OCI-M1 (cell line): ENCODE measurements around the gene CERS6.
"Not testable (repeated sequence)": the region's sequence is repeated elsewhere in the genome, so short reads cannot be mapped to it uniquely, and the experiment has no call there.

Experiments
- DNase-seq: peaks from one replicate; lab custom pipeline; 2025; lab: John Stamatoyannopoulos, UW

CERS6 gene

GRCh38 chr2:168641636-168642035 is 185.6 kb downstream of the CERS6 start:
- no peak for DNase-seq

- no peak for DNase-seq
These were observed 186.8 kb downstream of the CERS6 start for GRCh38 chr2:168642873-168643272.

- DNase-seq: no peak
These were observed 187.9 kb downstream of the CERS6 start for GRCh38 chr2:168643979-168644378.

DNA sequence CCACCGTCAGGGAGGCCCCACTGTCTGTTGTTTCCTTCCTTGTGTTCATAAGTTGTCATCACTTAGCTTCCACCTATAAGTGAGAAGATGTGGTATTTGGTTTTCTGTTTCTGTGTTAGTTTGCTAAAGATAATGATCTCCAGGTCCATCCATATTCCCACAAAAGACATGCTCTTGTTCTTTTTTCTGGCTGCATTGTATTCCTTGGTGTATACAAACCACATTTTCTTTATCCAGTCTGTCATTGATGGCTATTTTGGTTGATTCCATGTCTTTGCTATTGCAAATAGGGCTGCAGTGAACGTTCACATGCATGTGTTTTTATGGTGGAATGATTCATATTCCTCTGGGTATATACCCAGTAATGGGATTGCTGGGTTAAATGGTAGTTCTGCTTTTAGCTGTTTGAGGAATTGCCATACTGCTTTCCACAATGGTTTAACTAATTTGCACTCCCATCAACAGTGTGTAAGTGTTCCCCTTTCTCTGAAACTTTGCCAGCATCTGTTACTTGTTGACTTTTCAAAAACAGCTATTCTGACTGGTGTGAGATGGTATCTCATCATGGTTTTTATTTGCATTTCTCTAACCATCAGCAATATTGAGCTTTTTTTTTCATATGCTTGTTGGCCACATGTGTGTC is 189.7 kb downstream of the CERS6 start:
- DNase-seq: no peak

- DNase-seq: no peak
These were observed 193.0 kb downstream of the CERS6 start for GRCh38 chr2:168649105-168649504.

GRCh38 chr2:168649562-168649961 is 193.5 kb downstream of the CERS6 start:
- DNase-seq: no peak

DNA sequence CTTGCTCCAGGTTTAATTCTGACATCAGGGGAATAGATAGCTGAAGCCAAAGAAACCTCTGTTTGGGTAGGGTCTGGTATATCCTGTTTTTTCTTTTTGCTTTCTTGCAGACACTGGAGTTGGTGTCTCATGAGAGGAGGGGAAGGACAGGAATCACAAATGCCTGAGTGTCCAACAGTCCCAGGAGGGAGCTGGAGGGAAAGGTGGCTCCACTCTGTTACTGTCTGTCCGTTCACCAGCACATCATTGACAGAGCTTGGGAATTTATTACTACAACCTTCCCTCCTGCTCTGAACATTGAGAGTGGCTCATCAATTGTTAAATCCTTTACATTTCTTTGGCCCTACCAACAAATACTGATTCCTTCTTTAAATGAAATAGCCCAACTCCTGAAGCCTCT is 194.1 kb downstream of the CERS6 start:
- no peak for DNase-seq

DNA sequence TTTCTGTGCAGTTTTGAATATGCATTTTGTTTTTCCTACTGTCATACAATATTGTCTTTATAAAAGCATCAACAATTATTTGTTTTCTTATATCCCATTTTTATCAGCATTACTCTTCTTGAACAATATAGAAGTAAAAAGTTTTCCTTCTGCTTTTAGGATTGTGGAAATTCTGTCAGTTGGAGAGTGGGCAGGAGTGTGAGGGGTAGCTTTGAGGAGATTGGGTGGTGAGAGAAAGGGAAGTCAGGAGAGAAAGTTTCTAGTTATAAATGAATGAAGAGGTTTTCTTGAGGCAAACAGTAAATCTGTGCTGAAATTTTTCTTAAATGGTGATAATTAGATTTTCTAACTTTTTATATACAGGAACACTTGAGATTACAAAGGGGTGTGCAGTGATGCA is 194.7 kb downstream of the CERS6 start:
- no peak for DNase-seq

DNA sequence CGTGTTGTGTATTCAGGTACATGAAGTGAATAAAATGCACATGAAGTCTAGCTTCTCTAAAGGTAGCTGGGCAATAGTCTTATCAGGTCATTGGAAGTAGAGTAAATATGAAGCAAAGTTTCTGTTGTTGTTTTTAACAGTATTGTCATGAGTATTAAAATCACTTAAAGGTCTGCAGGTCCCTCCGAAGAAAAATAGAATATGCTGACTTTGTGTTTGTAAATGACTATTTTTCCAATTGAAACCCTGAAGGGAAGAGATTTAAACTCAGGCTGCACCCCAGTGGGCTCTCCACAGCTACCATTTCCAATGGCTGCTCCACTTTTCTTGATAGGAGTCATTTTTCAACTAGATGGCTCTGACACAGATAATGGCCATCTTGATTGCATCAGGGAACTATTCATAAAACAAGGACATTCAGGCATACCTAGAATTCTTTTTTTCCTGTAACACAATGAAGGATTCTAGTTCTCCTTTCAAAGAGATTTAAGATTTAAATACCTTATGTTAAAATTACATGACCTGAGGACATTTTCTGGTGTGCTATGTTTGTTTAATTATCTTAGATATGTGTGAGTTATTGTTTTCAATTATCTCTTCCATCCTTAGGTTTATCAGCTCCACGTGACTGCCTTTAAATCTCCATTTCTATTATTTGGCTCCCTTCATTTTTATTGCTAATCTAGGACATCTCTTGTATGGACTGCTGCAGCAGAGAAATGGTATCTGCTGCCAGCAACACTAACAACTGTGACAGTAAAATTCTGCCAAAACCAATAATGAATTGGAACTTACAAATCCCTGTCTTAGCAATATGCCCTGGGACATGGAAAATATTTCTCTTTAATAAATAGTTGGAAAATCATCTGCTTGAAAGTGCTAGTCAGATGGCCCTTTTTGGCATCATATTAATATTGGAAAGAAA is 197.2 kb downstream of the CERS6 start:
- no peak for DNase-seq

GRCh38 chr2:168654705-168655104 is 198.6 kb downstream of the CERS6 start:
- no peak for DNase-seq

DNA sequence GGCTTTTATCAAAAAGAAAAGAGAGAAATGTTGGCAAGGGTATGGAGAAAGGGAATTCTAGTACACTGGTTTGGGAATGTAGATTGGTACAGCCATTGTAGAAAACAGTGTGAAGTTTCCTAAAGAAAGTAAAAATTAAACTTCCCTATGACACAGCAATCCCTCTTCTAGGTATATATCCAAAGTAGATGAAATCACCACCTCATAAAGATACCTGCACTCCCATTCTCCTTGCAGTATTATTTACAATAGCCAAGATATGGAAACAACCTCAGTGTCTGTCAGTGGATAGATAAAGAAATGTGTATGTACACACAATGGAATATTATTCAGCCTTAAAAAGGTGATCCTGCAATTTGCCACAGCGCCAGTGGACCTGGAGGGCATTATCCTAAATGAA is 199.1 kb downstream of the CERS6 start:
- no peak for DNase-seq

DNA sequence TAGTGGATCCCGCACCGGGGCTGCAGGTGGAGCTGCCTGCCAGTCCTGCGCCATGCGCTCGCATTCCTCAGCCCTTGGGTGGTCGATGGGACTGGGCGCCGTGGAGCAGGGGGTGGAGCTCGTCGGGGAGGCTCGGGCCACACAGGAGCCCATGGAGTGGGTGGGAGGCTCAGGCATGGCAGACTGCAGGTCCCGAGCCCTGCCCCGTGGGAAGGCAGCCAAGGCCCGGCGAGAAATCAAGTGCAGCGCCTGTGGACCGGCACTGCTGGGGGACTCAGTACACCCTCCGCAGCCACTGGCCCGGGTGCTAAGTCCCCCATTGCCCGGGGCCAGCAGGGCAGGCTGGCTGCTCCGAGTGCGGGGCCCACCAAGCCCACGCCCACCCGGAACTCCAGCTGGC is 201.3 kb downstream of the CERS6 start:
- DNase-seq: not testable (repeated sequence)

DNA sequence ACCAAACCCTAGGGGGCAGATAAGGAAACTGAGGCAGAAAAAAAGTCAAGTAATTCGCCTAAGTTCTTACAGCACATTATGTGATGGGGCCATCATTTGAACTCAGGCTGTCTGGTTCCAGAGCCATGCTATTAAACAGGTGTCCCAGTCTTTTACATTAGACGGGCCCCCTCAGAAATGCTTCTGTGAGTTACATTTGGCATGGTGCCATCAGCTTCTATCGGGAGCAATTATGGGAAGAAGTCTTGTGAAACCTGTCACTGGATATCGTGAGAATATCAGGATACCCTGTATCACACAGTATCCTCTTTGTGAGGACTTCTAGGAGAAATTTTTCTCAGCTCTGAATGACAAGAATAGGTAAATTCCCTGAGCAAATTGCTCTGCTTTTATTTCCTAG is 202.6 kb downstream of the CERS6 start:
- no peak for DNase-seq

- DNase-seq: no peak
These were observed 205.1 kb downstream of the CERS6 start for GRCh38 chr2:168660870-168661862.

DNA sequence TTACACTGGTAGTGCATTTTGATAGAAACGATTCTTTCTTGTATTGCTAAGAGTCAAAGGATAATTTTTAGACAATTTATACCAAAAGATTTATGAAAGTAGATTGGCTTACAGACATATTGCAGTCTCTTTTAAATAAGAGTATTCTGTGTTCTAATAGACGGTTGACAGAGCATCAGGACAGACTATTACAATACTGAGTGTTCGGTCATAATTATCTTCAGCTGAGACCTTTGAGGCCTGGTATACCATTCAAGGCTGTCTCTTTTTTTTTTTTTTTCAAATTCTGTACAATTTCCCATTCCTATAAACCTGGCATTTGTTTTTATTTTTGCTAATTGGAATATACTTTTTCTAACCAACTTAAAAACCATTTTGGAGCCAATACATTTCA is 205.8 kb downstream of the CERS6 start:
- no peak for DNase-seq

DNA sequence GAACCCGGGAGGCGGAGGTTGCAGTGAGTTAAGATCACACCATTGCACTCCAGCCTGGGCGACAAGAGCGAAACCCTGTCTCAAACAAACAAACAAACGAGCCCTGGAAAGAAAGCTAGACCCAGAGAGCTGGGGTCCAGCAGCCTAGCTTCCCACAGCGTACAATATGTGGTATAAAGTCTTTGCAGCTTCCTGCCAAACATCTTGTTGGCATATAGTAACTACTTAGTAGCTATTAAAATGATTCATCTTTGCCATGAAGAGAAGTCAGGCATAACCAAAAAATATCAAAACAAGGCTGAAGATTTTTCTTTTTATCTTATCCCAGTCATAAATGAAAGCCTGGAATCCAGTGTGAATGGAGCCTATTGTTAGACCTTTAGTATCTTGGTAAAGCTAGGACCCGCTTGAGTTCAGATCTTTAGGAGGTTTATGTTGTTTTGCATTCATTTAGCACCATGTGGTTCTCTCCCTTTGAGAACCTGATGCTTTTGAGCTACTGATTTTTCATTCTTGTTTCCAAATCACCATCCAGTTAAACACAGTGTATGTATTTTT is 206.7 kb downstream of the CERS6 start:
- no peak for DNase-seq

GRCh38 chr2:168663993-168664392 is 207.9 kb downstream of the CERS6 start:
- peak; percentile 40 for DNase-seq

DNA sequence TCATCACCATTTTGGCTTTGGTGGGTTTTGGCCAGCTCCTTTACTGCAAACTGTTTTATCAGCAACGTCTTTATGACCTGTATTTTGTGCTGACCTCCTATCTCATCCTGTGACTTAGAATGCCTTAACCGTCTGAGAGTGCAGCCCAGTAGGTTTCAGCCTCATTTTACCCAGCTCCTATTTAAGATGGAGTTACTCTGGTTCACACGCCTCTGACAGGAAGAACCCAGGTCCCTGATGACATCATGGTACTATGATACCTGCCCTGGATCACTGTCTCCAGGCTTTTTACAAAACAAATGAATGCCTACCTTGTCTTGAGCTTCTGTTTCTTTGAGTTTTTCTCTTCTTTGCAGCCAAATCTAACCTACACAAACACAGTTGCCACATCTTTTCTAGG is 208.6 kb downstream of the CERS6 start:
- DNase-seq: not testable (repeated sequence)

DNA sequence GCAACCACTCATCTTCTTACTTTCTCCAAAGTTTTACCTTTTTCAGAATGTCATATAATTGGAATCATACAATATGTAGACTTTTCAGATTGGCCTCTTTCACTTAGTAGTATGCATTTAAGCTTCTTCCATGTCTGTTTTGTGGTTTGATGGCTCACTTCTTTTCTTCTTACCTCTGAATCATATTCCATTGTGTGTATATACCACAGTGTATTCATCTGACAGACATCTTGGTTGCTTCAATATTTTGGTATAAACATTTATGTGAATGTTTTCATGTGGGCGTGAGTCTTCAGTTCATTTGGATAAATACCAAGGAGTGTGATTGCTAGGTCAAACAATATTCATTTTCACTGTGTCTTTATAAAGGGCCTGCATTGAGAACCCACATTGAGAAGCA is 210.3 kb downstream of the CERS6 start:
- no peak for DNase-seq

- DNase-seq: peak; percentile 17
These were observed 211.1 kb downstream of the CERS6 start for GRCh38 chr2:168667156-168667555.

DNA sequence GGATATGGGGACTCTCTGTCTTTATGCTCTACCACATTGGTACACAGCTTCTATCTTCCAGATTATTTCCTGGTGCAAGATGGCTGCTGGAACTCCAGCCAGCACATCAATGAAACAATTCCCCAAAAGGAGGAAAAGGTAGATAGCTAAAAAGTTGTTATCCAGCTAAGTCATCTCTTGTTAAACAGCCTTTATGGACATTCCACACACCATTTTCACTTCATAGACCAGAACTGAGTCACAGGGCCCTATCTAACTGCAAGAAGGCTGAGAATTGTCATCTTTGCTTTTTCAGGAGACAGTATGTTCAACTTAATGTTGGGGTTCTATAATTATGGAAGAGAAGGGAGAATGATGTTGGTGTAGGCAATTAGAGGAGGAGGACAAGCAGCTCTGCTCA is 213.1 kb downstream of the CERS6 start:
- DNase-seq: no peak

DNA sequence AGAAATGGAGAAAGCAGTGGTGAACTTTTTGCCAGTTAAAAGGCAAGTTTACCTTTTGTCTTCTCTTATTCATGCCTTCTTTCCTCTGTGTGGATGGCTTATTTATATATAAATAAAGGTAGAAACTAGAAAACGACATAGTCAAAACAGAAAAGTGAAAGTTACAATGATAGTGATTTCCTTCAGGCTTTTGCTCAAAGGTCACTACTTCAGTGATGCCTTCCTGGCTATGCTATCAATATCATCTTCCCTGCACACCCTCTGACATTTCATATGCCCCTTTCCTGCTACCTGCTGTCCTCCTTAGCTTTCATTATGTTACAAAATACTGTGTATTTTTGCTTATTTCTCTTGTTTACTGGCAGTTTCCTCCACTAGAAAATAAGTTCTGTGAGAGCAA is 214.4 kb downstream of the CERS6 start:
- no peak for DNase-seq
